Measurements from ENCODE around the gene CCL24. TPM values are rescaled to one million over a fixed set of nuclear protein-coding genes. Genes with fewer than 3 reads are reported as not detected.

The CCL24 gene
- total and polyA plus RNA-seq, 2 of the 4 experiments (the other 2 are of a cell fraction), result not detected

- DNase-seq (no peak), ATAC-seq (ENCODE audit: low read depth) (no peak)
- no peak overlapping the region for H3K4ac ChIP-seq (ENCODE audit: low read depth, low read length)
- H2BK5ac ChIP-seq (ENCODE audit: low read depth, low read length, poor library complexity, severe bottlenecking), result no peak overlapping the region
- dilution Hi-C loops (cut with HindIII; ENCODE audit: low sequenced_read_pairs, unreplicated experiment) (no loop called here), in situ Hi-C loops (cut with MboI; ENCODE audit: low sequenced_read_pairs) (no loop called here), intact Hi-C loops (cut with micrococcal nuclease) (no loop called here)
- H2AK5ac ChIP-seq (ENCODE audit: low read depth, low read length), result no peak overlapping the region
- H3K23ac ChIP-seq (ENCODE audit: low read depth, low read length), result no peak overlapping the region
- POLR2A ChIA-PET (ENCODE audit: unreplicated experiment), result no interaction called here
- no peaks in the 10 kb centered on the region for H3K79me1 ChIP-seq (ENCODE audit: low read depth in 1 of 2, low read length in 2 of 2)
- no peak overlapping the region for H2BK20ac ChIP-seq (ENCODE audit: low read depth, low read length)
- peaks cover 27% of the 10 kb centered on the region for H3K27me3 ChIP-seq (ENCODE audit: control insufficient read depth, insufficient read depth, low read length)
- CTCF ChIA-PET, result no interaction called here
- H3K14ac ChIP-seq (replicated peaks; ENCODE audit: low read depth, low read length), result no peak overlapping the region
- peaks cover 4% of the 10 kb centered on the region for H3K4me1 ChIP-seq (ENCODE audit: control insufficient read depth, insufficient read depth, low read length)
- no peak overlapping the region for H2BK15ac ChIP-seq (ENCODE audit: low read depth, low read length)
- H2AFZ ChIP-seq (replicated peaks; ENCODE audit: low read length, poor library complexity), result no peak overlapping the region
- WGBS, 2 experiments (ENCODE audit: extremely low coverage in 2 of 2, insufficient read length in 1 of 2), result 50% methylated on average over 4 of the region's 9 CpGs; no CpG with 5 or more reads in 1 of the 2 experiments
- H3K9ac ChIP-seq (ENCODE audit: low read depth, low read length), result no peak overlapping the region
- no peak overlapping the region for H4K91ac ChIP-seq (ENCODE audit: insufficient read depth, low read depth, low read length)
- H2AK9ac ChIP-seq (replicated peaks; ENCODE audit: low read depth, low read length, poor library complexity), result no peak overlapping the region
- H4K8ac ChIP-seq (ENCODE audit: low read depth in 2 of 2, low read length in 2 of 2), result no peak overlapping the region
- H2BK120ac ChIP-seq (ENCODE audit: low read depth, low read length), result no peak overlapping the region
- no peak for TF ChIP-seq RAD21 (IDR thresholded peaks at IDR 0.05; ENCODE audit: low read length)
- TF ChIP-seq NFE2L2 (IDR thresholded peaks at IDR 0.05; ENCODE audit: low read depth, low read length), result no peak
- no peak for TF ChIP-seq CHD1 (IDR thresholded peaks at IDR 0.05; ENCODE audit: low read depth, low read length)
- no peak for TF ChIP-seq MXI1 (IDR thresholded peaks at IDR 0.05; ENCODE audit: borderline replicate concordance, low read depth, low read length)
- TF ChIP-seq MAFK (IDR thresholded peaks at IDR 0.05; ENCODE audit: low read depth, low read length), result no peak
- TF ChIP-seq POLR2A (IDR thresholded peaks at IDR 0.05; ENCODE audit: low read depth, low read length), result no peak
- no peak for TF ChIP-seq RFX5 (IDR thresholded peaks at IDR 0.05; ENCODE audit: low read depth, low read length)
- no peak for TF ChIP-seq CTCF (conservative IDR thresholded peaks at IDR 0.05; ENCODE audit: low read depth, low read length)
- TF ChIP-seq USF2 (IDR thresholded peaks at IDR 0.05; ENCODE audit: low read depth, low read length), result no peak
- no peak for TF ChIP-seq BHLHE40 (IDR thresholded peaks at IDR 0.05; ENCODE audit: low read depth, low read length)
- no peak for TF ChIP-seq CEBPB (IDR thresholded peaks at IDR 0.05; ENCODE audit: low read depth, low read length)
- TF ChIP-seq RCOR1 (IDR thresholded peaks at IDR 0.05; ENCODE audit: insufficient replicate concordance, low read length), result no peak
- no peak for TF ChIP-seq MAZ (IDR thresholded peaks at IDR 0.05; ENCODE audit: borderline replicate concordance, low read depth, low read length)
- TF ChIP-seq FOS (IDR thresholded peaks at IDR 0.05; ENCODE audit: low read depth, low read length), result no peak
- no peak overlapping the region for H3K4me2 ChIP-seq (ENCODE audit: low read depth, low read length)
- H3K18ac ChIP-seq (ENCODE audit: low read depth, low read length), result no peak overlapping the region
- no peak overlapping the region for H3K4me3 ChIP-seq (ENCODE audit: insufficient read depth, low read depth, low read length)
- no TSS peak for BruUV-seq (replicated peaks)
- no peaks in the 10 kb centered on the region for H4K20me1 ChIP-seq (ENCODE audit: insufficient read depth, low read length)
- H3K9me3 ChIP-seq (ENCODE audit: control insufficient read depth, insufficient read depth, low read length), result no peaks in the 10 kb centered on the region
- no peaks in the 10 kb centered on the region for H3K36me3 ChIP-seq (ENCODE audit: control insufficient read depth, insufficient read depth, low read length)
- no peak overlapping the region for H4K5ac ChIP-seq (ENCODE audit: low read depth, low read length)
- H3K9me1 ChIP-seq (ENCODE audit: insufficient read depth, low read length), result no peaks in the 10 kb centered on the region
- H3K27ac ChIP-seq (ENCODE audit: insufficient read depth, low read length), result no peak overlapping the region
- no peak overlapping the region for H3K56ac ChIP-seq (ENCODE audit: extremely low read depth, insufficient read depth, low read length)
Observed at GRCh38 chr7:75795831-75796285, 17.7 kb downstream of the CCL24 start.

Data from IMR-90 (cell line).